ENCODE data around the gene CPNE5. TPM values are rescaled to one million over a fixed set of nuclear protein-coding genes. Genes with fewer than 3 reads are reported as not detected.

The CPNE5 gene
- total RNA-seq, 1 experiment from 2014 or later: 0.37 TPM

DNA sequence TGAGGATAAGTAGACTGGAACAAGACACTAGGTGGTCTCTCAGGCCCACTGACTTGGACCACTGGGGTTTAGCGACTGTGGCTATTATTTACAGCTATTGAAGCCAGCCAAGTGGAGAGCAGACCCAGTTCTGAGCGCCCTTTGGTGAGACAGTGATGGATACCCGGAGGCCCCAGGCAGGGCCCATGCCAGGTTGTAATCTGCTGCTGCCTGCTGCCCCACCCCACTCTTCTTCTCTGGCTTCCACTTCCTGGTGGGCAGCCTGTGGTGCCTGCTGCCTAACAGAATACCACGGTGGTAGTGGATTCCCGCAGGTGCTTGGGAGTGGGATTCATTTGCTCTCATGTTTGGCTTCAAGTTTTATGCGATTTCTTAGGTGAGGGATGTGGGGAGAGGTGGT lies 141.0 kb downstream of the CPNE5 start:
- Histone ChIP-seq H3K36me3 (ENCODE audit: low read depth) (no peaks in the 10 kb centered on the region), H4K20me1 (ENCODE audit: insufficient read depth) (no peaks in the 10 kb centered on the region), H3K9me2 (ENCODE audit: insufficient read depth) (no peaks in the 10 kb centered on the region), H3K9me3 (ENCODE audit: insufficient read depth, low read depth) (no peaks in the 10 kb centered on the region), H3F3A (ENCODE audit: insufficient read depth, low read depth) (no peaks in the 10 kb centered on the region; the same call in 1 of the 2 replicates), H3K79me2 (ENCODE audit: low read depth) (no peaks in the 10 kb centered on the region), H3K4me2 (no peak overlapping the region), H3K4me3 (no peak overlapping the region), H3K27ac (no peak overlapping the region), H3K4me1 (replicated peaks; ENCODE audit: insufficient read depth) (peaks cover 12% of the 10 kb centered on the region), H2AFZ (no peak overlapping the region), H3K27me3 (ENCODE audit: insufficient read depth, low read depth) (no peaks in the 10 kb centered on the region)
- TF ChIP-seq, protein P1, sequence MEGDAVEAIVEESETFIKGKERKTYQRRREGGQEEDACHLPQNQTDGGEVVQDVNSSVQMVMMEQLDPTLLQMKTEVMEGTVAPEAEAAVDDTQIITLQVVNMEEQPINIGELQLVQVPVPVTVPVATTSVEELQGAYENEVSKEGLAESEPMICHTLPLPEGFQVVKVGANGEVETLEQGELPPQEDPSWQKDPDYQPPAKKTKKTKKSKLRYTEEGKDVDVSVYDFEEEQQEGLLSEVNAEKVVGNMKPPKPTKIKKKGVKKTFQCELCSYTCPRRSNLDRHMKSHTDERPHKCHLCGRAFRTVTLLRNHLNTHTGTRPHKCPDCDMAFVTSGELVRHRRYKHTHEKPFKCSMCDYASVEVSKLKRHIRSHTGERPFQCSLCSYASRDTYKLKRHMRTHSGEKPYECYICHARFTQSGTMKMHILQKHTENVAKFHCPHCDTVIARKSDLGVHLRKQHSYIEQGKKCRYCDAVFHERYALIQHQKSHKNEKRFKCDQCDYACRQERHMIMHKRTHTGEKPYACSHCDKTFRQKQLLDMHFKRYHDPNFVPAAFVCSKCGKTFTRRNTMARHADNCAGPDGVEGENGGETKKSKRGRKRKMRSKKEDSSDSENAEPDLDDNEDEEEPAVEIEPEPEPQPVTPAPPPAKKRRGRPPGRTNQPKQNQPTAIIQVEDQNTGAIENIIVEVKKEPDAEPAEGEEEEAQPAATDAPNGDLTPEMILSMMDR (conservative IDR thresholded peaks at IDR 0.05): no peak
- TF ChIP-seq EZH2 (IDR thresholded peaks at IDR 0.05; ENCODE audit: low read depth): no peak
- intact Hi-C loops (cut with micrococcal nuclease; ENCODE audit: unreplicated experiment): no loop called here
- POLR2A ChIA-PET (ENCODE audit: unreplicated experiment): no interaction called here
- CTCF ChIA-PET: no interaction called here
- no peak for DNase-seq
- no TSS peak for BruUV-seq (replicated peaks)

DNA sequence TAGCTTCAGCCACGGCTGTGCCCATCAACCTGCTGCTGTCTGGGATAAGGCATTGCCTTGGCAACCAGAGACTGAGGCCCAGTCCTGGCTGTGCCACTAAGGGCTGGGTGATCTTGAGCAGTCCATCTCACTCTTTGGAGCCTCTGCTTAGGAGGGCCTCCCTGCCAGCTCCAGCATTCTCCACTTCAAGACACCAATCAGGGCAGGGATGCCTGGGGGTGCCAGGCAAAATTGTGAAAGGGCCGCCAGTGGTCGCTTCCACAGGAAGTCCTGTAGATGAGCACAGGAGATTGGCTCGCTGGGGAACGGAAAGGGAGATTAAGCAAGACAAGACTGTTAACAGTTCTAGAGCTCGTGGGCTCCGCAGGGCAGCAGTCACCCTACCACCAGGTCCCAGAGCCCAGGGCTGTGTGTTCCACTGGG lies 141.8 kb downstream of the CPNE5 start, which contains the start of gene RAB44:
TSS of gene RAB44 (plus strand) at position 346 of the 423 bp plus-strand sequence. CDS start 6,410 bp downstream, outside the sequence.
- Histone ChIP-seq H3K4me2 (no peak within 1 kb of the TSS), H3K27me3 (ENCODE audit: insufficient read depth, low read depth) (no peaks in the 10 kb centered on the region), H3K9me2 (ENCODE audit: insufficient read depth) (no peaks in the 10 kb centered on the region), H3K79me2 (ENCODE audit: low read depth) (no peaks in the 10 kb centered on the region), H3K4me3 (no peak within 1 kb of the TSS), H4K20me1 (ENCODE audit: insufficient read depth) (no peaks in the 10 kb centered on the region), H3F3A (ENCODE audit: insufficient read depth, low read depth) (no peaks in the 10 kb centered on the region; the same call in 1 of the 2 replicates), H3K36me3 (ENCODE audit: low read depth) (no peaks in the 10 kb centered on the region), H3K27ac (no peak within 1 kb of the TSS), H2AFZ (no peak within 1 kb of the TSS), H3K9me3 (ENCODE audit: insufficient read depth, low read depth) (no peaks in the 10 kb centered on the region), H3K4me1 (replicated peaks; ENCODE audit: insufficient read depth) (peaks cover 12% of the 10 kb centered on the region)
- TF ChIP-seq EZH2 (IDR thresholded peaks at IDR 0.05; ENCODE audit: low read depth): no peak
- TF ChIP-seq, protein P1 (conservative IDR thresholded peaks at IDR 0.05): no peak
- no TSS peak for BruUV-seq (replicated peaks)
- no peak for DNase-seq
- POLR2A ChIA-PET (ENCODE audit: unreplicated experiment): no interaction called here
- CTCF ChIA-PET: no interaction called here
- intact Hi-C loops (cut with micrococcal nuclease; ENCODE audit: unreplicated experiment): no loop called here

DNA sequence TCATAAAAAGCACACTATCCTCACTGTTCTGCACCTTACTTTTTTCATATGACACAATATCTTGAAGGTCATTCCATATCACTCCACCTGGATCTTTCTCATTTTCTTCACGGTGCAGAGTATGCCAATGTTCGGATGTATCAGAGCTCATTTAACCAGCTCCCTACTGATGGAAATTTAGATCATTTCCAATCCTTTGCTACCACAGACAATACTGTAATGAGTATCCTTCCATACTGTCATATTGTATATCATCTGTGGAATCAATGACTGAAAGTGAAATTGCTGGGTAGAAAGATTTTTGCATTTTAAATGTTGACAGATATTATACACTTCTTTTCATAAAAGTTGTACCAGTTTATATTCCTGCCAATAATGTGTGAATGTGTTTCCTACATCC lies 143.8 kb downstream of the CPNE5 start:
- TF ChIP-seq, protein P1 (conservative IDR thresholded peaks at IDR 0.05): no peak
- no peak for TF ChIP-seq EZH2 (IDR thresholded peaks at IDR 0.05; ENCODE audit: low read depth)
- intact Hi-C loops (cut with micrococcal nuclease; ENCODE audit: unreplicated experiment): no loop called here
- POLR2A ChIA-PET (ENCODE audit: unreplicated experiment): no interaction called here

More for the DNA sequence above, 143.8 kb downstream of the CPNE5 start:
- H3K4me2 ChIP-seq: no peak overlapping the region
- H3K9me2 ChIP-seq (ENCODE audit: insufficient read depth): no peaks in the 10 kb centered on the region
- DNase-seq: no peak
- H4K20me1 ChIP-seq (ENCODE audit: insufficient read depth): no peaks in the 10 kb centered on the region
- peaks cover 21% of the 10 kb centered on the region for H3K4me1 ChIP-seq (replicated peaks; ENCODE audit: insufficient read depth)
- H3K9me3 ChIP-seq (ENCODE audit: insufficient read depth, low read depth): no peaks in the 10 kb centered on the region
- H3K36me3 ChIP-seq (ENCODE audit: low read depth): no peaks in the 10 kb centered on the region
- no peak overlapping the region for H2AFZ ChIP-seq
- H3K79me2 ChIP-seq (ENCODE audit: low read depth): no peaks in the 10 kb centered on the region
- no peaks in the 10 kb centered on the region for H3K27me3 ChIP-seq (ENCODE audit: insufficient read depth, low read depth)
- H3K27ac ChIP-seq: no peak overlapping the region
- CTCF ChIA-PET: no interaction called here
- no peak overlapping the region for H3K4me3 ChIP-seq
- BruUV-seq (replicated peaks): no TSS peak
- peaks cover 16% of the 10 kb centered on the region; the same call in 1 of the 2 replicates for H3F3A ChIP-seq (ENCODE audit: insufficient read depth, low read depth)

Data from PC-9 (cell line).